ENCODE results near the gene GDPD3.

The GDPD3 gene

DNA sequence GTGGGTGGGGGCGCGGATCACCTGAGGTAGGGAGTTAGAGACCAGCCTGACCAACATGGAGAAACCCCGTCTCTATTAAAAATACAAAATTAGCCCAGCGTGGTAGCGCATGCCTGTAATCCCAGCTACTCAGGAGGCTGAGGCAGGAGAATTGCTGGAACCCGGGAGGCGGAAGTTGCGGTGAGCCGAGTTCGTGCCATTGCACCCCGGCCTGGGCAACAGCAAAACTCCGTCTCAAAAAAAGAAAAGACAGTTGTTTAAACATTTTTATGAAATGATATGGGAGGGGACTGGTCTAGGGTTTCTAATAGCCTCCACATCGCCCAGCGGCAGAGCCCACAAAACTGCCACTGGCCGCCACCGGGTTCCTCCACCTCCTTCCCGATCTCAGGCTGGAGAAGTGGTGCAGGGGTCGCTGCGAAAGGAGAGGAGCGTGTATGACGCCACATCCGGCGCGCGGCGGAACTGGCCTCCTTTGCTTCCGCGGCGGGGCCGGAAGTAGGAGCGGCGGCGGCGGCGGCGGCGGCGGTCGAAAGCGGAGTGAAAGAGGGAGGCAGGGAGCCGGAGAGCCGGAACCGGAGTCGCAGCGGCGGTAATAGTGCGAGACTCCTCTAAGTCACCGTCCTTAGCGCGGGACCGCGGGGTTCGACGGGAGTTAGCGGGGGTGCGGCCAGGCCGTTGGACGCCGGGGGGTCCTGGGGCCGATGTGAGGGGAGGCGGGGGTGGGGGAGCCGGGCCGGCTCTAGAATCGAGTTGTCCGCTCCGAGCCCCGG lies 37.6 kb downstream of the GDPD3 start, which contains the start of gene PPP4C:
TSS of gene PPP4C (plus strand) at position 492 of the 773 bp plus-strand sequence. CDS start 384 bp downstream, outside the sequence.
- no peak for DNase-seq (ENCODE audit: low read depth)
- peak within 1 kb of the TSS; percentile 94 for H3K4me3 ChIP-seq (ENCODE audit: low read length)
- TF ChIP-seq, protein P1, sequence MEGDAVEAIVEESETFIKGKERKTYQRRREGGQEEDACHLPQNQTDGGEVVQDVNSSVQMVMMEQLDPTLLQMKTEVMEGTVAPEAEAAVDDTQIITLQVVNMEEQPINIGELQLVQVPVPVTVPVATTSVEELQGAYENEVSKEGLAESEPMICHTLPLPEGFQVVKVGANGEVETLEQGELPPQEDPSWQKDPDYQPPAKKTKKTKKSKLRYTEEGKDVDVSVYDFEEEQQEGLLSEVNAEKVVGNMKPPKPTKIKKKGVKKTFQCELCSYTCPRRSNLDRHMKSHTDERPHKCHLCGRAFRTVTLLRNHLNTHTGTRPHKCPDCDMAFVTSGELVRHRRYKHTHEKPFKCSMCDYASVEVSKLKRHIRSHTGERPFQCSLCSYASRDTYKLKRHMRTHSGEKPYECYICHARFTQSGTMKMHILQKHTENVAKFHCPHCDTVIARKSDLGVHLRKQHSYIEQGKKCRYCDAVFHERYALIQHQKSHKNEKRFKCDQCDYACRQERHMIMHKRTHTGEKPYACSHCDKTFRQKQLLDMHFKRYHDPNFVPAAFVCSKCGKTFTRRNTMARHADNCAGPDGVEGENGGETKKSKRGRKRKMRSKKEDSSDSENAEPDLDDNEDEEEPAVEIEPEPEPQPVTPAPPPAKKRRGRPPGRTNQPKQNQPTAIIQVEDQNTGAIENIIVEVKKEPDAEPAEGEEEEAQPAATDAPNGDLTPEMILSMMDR (conservative IDR thresholded peaks at IDR 0.05; ENCODE audit: low read depth, low read length): no peak

DNA sequence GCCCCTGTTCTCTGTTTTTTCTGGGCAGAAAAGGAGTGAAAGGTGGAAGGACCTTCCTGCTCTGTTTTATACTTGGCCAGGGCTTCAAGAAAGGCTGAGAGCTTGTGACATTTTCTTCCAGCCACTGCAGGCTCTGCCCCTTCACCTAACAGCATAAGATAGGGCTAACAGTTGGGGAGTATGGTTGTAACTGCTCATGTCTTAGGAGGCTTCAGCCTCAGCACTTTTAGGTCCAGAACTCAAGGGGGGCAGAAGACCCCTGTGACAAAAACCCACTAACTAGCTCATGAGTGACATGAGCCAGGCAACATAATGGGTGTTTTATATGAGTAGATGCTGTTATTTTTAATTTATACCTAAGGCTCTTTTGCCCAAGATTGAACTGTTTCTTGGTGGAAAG lies 42.8 kb downstream of the GDPD3 start:
- H3K4me3 ChIP-seq (ENCODE audit: low read length): peak overlapping the region; percentile 21
- TF ChIP-seq, protein P1 (conservative IDR thresholded peaks at IDR 0.05; ENCODE audit: low read depth, low read length): no peak

DNA sequence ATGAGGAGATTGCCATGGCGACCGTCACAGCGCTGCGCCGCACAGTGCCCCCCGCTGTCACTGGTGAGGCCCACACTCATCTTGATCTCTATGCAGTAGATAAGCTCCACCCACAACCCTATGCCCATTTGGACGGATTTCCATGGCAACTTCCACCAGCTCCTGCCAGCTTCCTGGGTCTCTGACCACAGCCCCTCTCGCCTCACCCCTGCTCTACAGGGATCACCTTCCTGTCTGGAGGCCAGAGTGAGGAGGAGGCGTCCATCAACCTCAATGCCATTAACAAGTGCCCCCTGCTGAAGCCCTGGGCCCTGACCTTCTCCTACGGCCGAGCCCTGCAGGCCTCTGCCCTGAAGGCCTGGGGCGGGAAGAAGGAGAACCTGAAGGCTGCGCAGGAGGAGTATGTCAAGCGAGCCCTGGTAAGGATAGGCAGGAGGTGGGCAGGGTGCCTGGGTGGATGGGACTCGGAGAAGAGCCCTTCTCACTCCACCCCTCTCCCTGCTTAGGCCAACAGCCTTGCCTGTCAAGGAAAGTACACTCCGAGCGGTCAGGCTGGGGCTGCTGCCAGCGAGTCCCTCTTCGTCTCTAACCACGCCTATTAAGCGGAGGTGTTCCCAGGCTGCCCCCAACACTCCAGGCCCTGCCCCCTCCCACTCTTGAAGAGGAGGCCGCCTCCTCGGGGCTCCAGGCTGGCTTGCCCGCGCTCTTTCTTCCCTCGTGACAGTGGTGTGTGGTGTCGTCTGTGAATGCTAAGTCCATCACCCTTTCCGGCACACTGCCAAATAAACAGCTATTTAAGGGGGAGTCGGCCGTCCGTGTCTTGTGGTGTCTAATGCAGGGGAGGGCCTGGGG lies 43.5 kb downstream of the GDPD3 start:
- DNase-seq (ENCODE audit: low read depth): no peak
- peak overlapping the region; percentile 21 for H3K4me3 ChIP-seq (ENCODE audit: low read length)
- TF ChIP-seq, protein P1 (conservative IDR thresholded peaks at IDR 0.05; ENCODE audit: low read depth, low read length): no peak

More for the DNA sequence above, 42.8 kb downstream of the GDPD3 start:
- no peak for DNase-seq (ENCODE audit: low read depth)

DNA sequence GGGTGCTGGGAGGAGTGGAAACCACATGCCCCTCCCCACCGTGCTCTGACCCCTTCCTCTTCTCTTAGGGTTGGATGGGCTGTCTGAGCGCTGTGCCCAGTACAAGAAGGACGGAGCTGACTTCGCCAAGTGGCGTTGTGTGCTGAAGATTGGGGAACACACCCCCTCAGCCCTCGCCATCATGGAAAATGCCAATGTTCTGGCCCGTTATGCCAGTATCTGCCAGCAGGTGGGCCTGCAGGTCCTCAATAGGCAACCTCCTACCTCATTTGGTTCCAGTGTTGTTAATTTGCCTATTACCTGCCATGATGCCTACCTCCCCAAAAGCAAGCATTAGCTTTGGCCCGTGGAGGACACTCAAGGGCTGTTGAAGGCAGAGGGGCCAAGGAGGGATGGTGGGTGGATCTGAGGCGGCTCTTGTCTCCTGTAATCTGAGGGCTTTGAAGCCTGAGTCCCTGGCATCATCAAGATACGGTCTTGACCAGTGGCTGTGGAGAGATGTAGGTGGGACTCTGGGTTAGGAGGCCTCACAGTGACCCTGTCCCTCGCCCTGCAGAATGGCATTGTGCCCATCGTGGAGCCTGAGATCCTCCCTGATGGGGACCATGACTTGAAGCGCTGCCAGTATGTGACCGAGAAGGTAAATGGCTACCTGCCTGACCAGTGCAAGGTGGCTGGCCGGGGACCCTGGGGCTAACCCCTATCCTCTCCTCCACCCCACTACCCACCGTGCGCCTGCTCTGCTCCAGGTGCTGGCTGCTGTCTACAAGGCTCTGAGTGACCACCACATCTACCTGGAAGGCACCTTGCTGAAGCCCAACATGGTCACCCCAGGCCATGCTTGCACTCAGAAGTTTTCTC lies 44.4 kb downstream of the GDPD3 start:
- peak overlapping the region; percentile 27 for H3K4me3 ChIP-seq (ENCODE audit: low read length)
- TF ChIP-seq, protein P1 (conservative IDR thresholded peaks at IDR 0.05; ENCODE audit: low read depth, low read length): peak; percentile 66
- no peak for DNase-seq (ENCODE audit: low read depth)

DNA sequence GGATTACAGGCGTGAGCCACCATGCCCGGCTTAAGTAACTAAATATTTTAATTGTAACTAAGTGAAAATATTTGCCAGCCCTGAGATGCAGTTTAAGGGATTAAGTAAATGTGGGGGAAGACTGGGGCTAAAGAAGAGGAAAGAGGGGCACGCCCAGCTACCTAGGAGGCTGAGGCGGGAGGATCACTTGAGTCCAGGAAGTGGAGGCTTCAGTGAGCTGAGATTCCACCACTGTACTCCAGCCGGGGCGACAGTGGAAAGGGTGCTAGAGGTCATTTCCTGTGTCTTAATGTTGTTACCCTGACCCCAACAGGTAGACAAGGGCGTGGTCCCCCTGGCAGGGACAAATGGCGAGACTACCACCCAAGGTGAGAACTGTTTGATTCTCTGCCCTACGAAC lies 45.0 kb downstream of the GDPD3 start:
- DNase-seq (ENCODE audit: low read depth): no peak
- peak overlapping the region; percentile 27 for H3K4me3 ChIP-seq (ENCODE audit: low read length)
- TF ChIP-seq, protein P1 (conservative IDR thresholded peaks at IDR 0.05; ENCODE audit: low read depth, low read length): no peak

DNA sequence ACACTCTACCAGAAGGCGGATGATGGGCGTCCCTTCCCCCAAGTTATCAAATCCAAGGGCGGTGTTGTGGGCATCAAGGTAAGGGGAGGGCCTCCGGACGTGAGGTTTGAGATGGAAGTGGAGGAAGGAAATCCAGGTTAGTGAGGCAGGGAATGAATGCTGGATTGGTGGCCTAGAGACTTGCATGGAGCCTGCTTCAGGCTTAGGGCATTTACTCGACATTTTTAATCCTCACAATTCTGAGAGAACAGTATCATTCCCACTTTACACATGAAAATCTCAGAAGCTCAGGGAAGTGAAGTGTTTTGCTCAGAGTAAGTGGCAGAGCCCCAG lies 45.8 kb downstream of the GDPD3 start:
- no peak for DNase-seq (ENCODE audit: low read depth)
- TF ChIP-seq, protein P1 (conservative IDR thresholded peaks at IDR 0.05; ENCODE audit: low read depth, low read length): no peak
- peak overlapping the region; percentile 79 for H3K4me3 ChIP-seq (ENCODE audit: low read length)

Measured in retinal pigment epithelial cell (primary cell).